K562 (cell line): ENCODE data around the gene SLX4IP. TPM values are rescaled to one million over a fixed set of nuclear protein-coding genes. Genes with fewer than 3 reads are reported as not detected.

ENCODE experiments used
- AFF1 ChIP-seq, 2 experiments: fragments of 450-650 bp; IDR thresholded peaks; 2 replicates each; pipeline ENCODE4 v1.6.1; 2018; ENCODE audit warnings: mild to moderate bottlenecking in 2 of 2, low read depth in 1 of 2; ENCODE audit not compliant: partially characterized antibody in 2 of 2
- CHD7 ChIP-seq: fragments of 200-600 bp; sonication (generic); IDR thresholded peaks from one replicate; pipeline ENCODE4 v1.6.1; 2012; ENCODE audit warnings: mild to moderate bottlenecking, low read depth, low read length, inconsistent platforms
- EP300 ChIP-seq: IDR thresholded peaks from 2 replicates; pipeline ENCODE4 v1.6.1; 2012; ENCODE audit warnings: low read length, improper control_type of control experiment
- POLR2H ChIP-seq: IDR thresholded peaks from 2 replicates; pipeline ENCODE4 v1.6.1; 2016; ENCODE audit warnings: missing genetic modification characterization, low read depth, mild to moderate bottlenecking, control low read depth, missing compliant biosample characterization, moderate library complexity
- ZBTB1 ChIP-seq: sonication (generic); formaldehyde crosslinking; IDR thresholded peaks from 2 replicates; pipeline ENCODE4 v1.8.1; 2023; ENCODE audit warnings: missing genetic modification reagents, low read depth, mild to moderate bottlenecking, borderline replicate concordance
- ZNF143 ChIP-seq: sonication (generic); formaldehyde crosslinking; IDR thresholded peaks from 2 replicates; pipeline ENCODE4 v1.9.0; 2022; ENCODE audit warnings: mild to moderate bottlenecking, missing genetic modification reagents
- ZNF239 ChIP-seq: fragments of 250-450 bp; sonication (Bioruptor Pico); IDR thresholded peaks from 2 replicates; pipeline ENCODE4 v1.4.0; 2020; ENCODE audit warnings: mild to moderate bottlenecking
- polyA plus RNA-seq, 8 experiments: library from polyadenylated mRNA; depleted of rRNA in 4 of 8; stranded (reverse) in 5 of 8; unstranded in 3 of 8; fragments of >200 nt; fragmentation: Nextera tagmentation in 2 of 8; fragmentation: Illumina TruSeq in 1 of 8; extraction: Ambion mirVana in 2 of 8; extraction: Trizol in 1 of 8; gene quantifications; 2 replicates each; pipeline versions ENCODE4 v1.2.1 to v1.2.3, GENCODE V29; 2011 to 2014; ENCODE audit warnings: inconsistent platforms in 1 of 8, missing spikeins in 1 of 8
- total RNA-seq, 7 experiments: library from RNA; depleted of rRNA in 6 of 7; stranded (reverse); fragments of >200 nt in 6 of 7; fragmentation: Illumina TruSeq in 2 of 7; extraction: Trizol in 2 of 7; gene quantifications; 2 replicates each; pipeline versions ENCODE4 v1.2.1 to v1.2.3, GENCODE V29; 2011 to 2021; ENCODE audit warnings: low replicate concordance in 1 of 7
- TF ChIP-seq, protein P1 (sequence below): fragments of 450-650 bp; IDR thresholded peaks from one replicate; pipeline ENCODE4 v1.6.1; 2018; ENCODE audit warnings: mild to moderate bottlenecking, moderate library complexity; ENCODE audit not compliant: partially characterized antibody

The SLX4IP gene
- total and polyA plus RNA-seq, 9 of the 15 experiments (the other 6 are each of a cell fraction or from before 2014, with no cell fraction given) = 1.5 to 5.9 (median 3.5) TPM

- TF ChIP-seq CHD7 = no peak
- TF ChIP-seq ZNF239 (CRISPR knock-in tag) = peak; percentile 74
- TF ChIP-seq AFF1 (IDR thresholded peaks at IDR 0.05; ENCODE audit: low read depth in 1 of 2, partially characterized antibody in 2 of 2) = peak in 1 of 2 experiments; percentile 33
- TF ChIP-seq ZNF143 (CRISPR knock-in tag) = no peak
- TF ChIP-seq EP300 = 0 out of 2 replicates have a peak, but pooled peaks have one; percentile 4
- TF ChIP-seq, protein P1, sequence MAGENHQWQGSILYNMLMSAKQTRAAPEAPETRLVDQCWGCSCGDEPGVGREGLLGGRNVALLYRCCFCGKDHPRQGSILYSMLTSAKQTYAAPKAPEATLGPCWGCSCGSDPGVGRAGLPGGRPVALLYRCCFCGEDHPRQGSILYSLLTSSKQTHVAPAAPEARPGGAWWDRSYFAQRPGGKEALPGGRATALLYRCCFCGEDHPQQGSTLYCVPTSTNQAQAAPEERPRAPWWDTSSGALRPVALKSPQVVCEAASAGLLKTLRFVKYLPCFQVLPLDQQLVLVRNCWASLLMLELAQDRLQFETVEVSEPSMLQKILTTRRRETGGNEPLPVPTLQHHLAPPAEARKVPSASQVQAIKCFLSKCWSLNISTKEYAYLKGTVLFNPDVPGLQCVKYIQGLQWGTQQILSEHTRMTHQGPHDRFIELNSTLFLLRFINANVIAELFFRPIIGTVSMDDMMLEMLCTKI = no peak
- peak; percentile 71 for TF ChIP-seq POLR2H (tag)
- no peak for TF ChIP-seq ZBTB1 (CRISPR knock-in tag)
Observed at GRCh38 chr20:10434832-10435812, at the start of gene SLX4IP (continued).
